Mesenchymal stem cell (in vitro differentiated cells and primary cell): ENCODE data around the gene PDE3B.
A peak's percentile ranks its signal among the peaks of the same experiment; 100 is the strongest.

ENCODE experiments used
- DNase-seq: peaks from one replicate; pipeline ENCODE4 v3.0.0-alpha.2; 2013
- H2AFZ ChIP-seq: one replicate; pipeline ENCODE4 v1.6.1; 2013; ENCODE audit warnings: low read depth, mild to moderate bottlenecking, control low read depth, inconsistent platforms, low read length, moderate library complexity
- H2AK5ac ChIP-seq: 2 replicates; pipeline ENCODE4 v1.6.1; 2013; ENCODE audit warnings: low read length, moderate library complexity, mild to moderate bottlenecking, inconsistent platforms; ENCODE audit not compliant: severe bottlenecking
- H2BK120ac ChIP-seq: one replicate; pipeline ENCODE4 v1.6.1; 2013; ENCODE audit warnings: low read depth, mild to moderate bottlenecking, inconsistent platforms, low read length, moderate library complexity
- H2BK12ac ChIP-seq, 2 experiments: one replicate each; pipeline ENCODE4 v1.6.1; 2013; ENCODE audit warnings: inconsistent platforms in 2 of 2, low read length in 2 of 2, mild to moderate bottlenecking in 2 of 2, moderate library complexity in 2 of 2, control low read depth in 1 of 2
- H2BK15ac ChIP-seq: one replicate; pipeline ENCODE4 v1.6.1; 2013; ENCODE audit warnings: mild to moderate bottlenecking, low read depth, inconsistent platforms; ENCODE audit not compliant: poor library complexity, severe bottlenecking
- H2BK5ac ChIP-seq: 2 replicates; pipeline ENCODE4 v1.6.1; 2013; ENCODE audit warnings: low read depth, mild to moderate bottlenecking, low read length, control low read depth, inconsistent platforms; ENCODE audit not compliant: poor library complexity, severe bottlenecking
- H3K14ac ChIP-seq, 2 experiments: one replicate each; pipeline ENCODE4 v1.6.1; 2013; ENCODE audit warnings: inconsistent platforms in 2 of 2, low read length in 2 of 2, control low read depth in 1 of 2, mild to moderate bottlenecking in 1 of 2, moderate library complexity in 1 of 2
- H3K18ac ChIP-seq, 2 experiments: one replicate each; pipeline ENCODE4 v1.6.1; 2013; ENCODE audit warnings: inconsistent platforms in 2 of 2, low read length in 2 of 2, control low read depth in 1 of 2, low read depth in 1 of 2, mild to moderate bottlenecking in 1 of 2
- H3K23ac ChIP-seq, 2 experiments: one replicate each; pipeline ENCODE4 v1.6.1; 2013; ENCODE audit warnings: inconsistent platforms in 2 of 2, low read length in 2 of 2, mild to moderate bottlenecking in 2 of 2, moderate library complexity in 2 of 2, control low read depth in 1 of 2
- H3K27ac ChIP-seq: 2 replicates; pipeline ENCODE4 v1.5.1; 2013; ENCODE audit warnings: mild to moderate bottlenecking, moderate library complexity, low read length, control low read depth, inconsistent platforms; ENCODE audit not compliant: poor library complexity, severe bottlenecking
- H3K27me3 ChIP-seq, 2 experiments: 2 replicates each; pipeline versions ENCODE4 v1.6.1 to v1.7.0; 2013; ENCODE audit warnings: low read length in 2 of 2, mild to moderate bottlenecking in 2 of 2, moderate library complexity in 2 of 2, control low read depth in 1 of 2, inconsistent platforms in 1 of 2; ENCODE audit not compliant: control insufficient read depth in 1 of 2, insufficient read depth in 1 of 2
- H3K36me3 ChIP-seq, 2 experiments: 2 replicates each; pipeline versions ENCODE4 v1.6.1 to v1.7.0; 2013; ENCODE audit warnings: low read length in 2 of 2, control low read depth in 1 of 2, inconsistent platforms in 1 of 2, low read depth in 1 of 2, mild to moderate bottlenecking in 1 of 2; ENCODE audit not compliant: insufficient read depth in 2 of 2, control insufficient read depth in 1 of 2
- H3K4ac ChIP-seq, 2 experiments: one replicate each; pipeline ENCODE4 v1.6.1; 2013; ENCODE audit warnings: inconsistent platforms in 2 of 2, low read length in 2 of 2, mild to moderate bottlenecking in 2 of 2, moderate library complexity in 2 of 2, control low read depth in 1 of 2, low read depth in 1 of 2
- H3K4me1 ChIP-seq: 2 replicates; pipeline ENCODE4 v1.6.1; 2013; ENCODE audit warnings: low read depth, low read length, control low read depth; ENCODE audit not compliant: control insufficient read depth, insufficient read depth
- H3K4me2 ChIP-seq: 2 replicates; pipeline ENCODE4 v1.6.1; 2013; ENCODE audit warnings: low read length, mild to moderate bottlenecking, inconsistent platforms; ENCODE audit not compliant: poor library complexity, severe bottlenecking
- H3K4me3 ChIP-seq, 2 experiments: 2 replicates each; pipeline versions ENCODE4 v1.5.1 to v1.7.0; 2013; ENCODE audit warnings: low read length in 2 of 2, mild to moderate bottlenecking in 2 of 2, control low read depth in 1 of 2, low read depth in 1 of 2; ENCODE audit not compliant: insufficient read depth in 1 of 2
- H3K79me1 ChIP-seq: replicated peaks from 2 replicates; pipeline ENCODE4 v1.6.1; 2013; ENCODE audit warnings: mild to moderate bottlenecking, control low read depth, low read length, inconsistent platforms; ENCODE audit not compliant: poor library complexity, severe bottlenecking
- H3K9ac ChIP-seq: 2 replicates; pipeline ENCODE4 v1.7.0; 2013; ENCODE audit warnings: mild to moderate bottlenecking, low read length, moderate library complexity
- H3K9me3 ChIP-seq: 2 replicates; pipeline ENCODE4 v1.7.0; 2013; ENCODE audit warnings: mild to moderate bottlenecking, low read length; ENCODE audit not compliant: control insufficient read depth
- H4K8ac ChIP-seq: one replicate; pipeline ENCODE4 v1.6.1; 2013; ENCODE audit warnings: inconsistent platforms, mild to moderate bottlenecking, low read length, moderate library complexity
- H4K91ac ChIP-seq: one replicate; pipeline ENCODE4 v1.6.1; 2013; ENCODE audit warnings: mild to moderate bottlenecking, low read length, inconsistent platforms
- WGBS: methylation state at CpG from one replicate; pipeline ENCODE4 v1.1.7; 2013; ENCODE audit warnings: mixed read lengths; 5-methylcytosine and 5-hydroxymethylcytosine counted together

The PDE3B gene

GRCh38 chr11:14618060-14618459 is 25.5 kb upstream of the PDE3B start:
- no peak overlapping the region for H2AFZ ChIP-seq
- no peak overlapping the region for H3K4me3 ChIP-seq
- no peak overlapping the region for H4K91ac ChIP-seq
- no peaks in the 10 kb centered on the region for H3K36me3 ChIP-seq
- H3K27ac ChIP-seq = no peak overlapping the region
- no peak overlapping the region for H2AK5ac ChIP-seq
- no peak overlapping the region for H2BK120ac ChIP-seq
- H3K9ac ChIP-seq = no peak overlapping the region
- no peak for DNase-seq
- H4K8ac ChIP-seq = no peak overlapping the region
- no peak overlapping the region for H2BK12ac ChIP-seq
- H3K79me1 ChIP-seq = no peaks in the 10 kb centered on the region
- H3K27me3 ChIP-seq = no peaks in the 10 kb centered on the region
- H3K4me1 ChIP-seq = no peaks in the 10 kb centered on the region
- H3K14ac ChIP-seq = no peak overlapping the region
- no peak overlapping the region for H2BK15ac ChIP-seq
- 100% methylated on average over 1 of the region's 2 CpGs for WGBS
- no peak overlapping the region for H3K23ac ChIP-seq
- no peak overlapping the region for H3K4me2 ChIP-seq
- no peaks in the 10 kb centered on the region for H3K9me3 ChIP-seq
- no peak overlapping the region for H2BK5ac ChIP-seq
- no peak overlapping the region for H3K4ac ChIP-seq
- no peak overlapping the region for H3K18ac ChIP-seq

GRCh38 chr11:14619603-14620531 is 23.7 kb upstream of the PDE3B start:
- H3K4me2 ChIP-seq = no peak overlapping the region
- H3K79me1 ChIP-seq = no peaks in the 10 kb centered on the region
- no peak overlapping the region for H2BK15ac ChIP-seq
- WGBS = 84% methylated on average over 2 of the region's 4 CpGs
- H3K4me1 ChIP-seq = no peaks in the 10 kb centered on the region
- H3K14ac ChIP-seq = no peak overlapping the region
- H3K9ac ChIP-seq = no peak overlapping the region
- no peaks in the 10 kb centered on the region for H3K36me3 ChIP-seq
- no peak overlapping the region for H2AK5ac ChIP-seq
- H2BK120ac ChIP-seq = no peak overlapping the region
- no peak overlapping the region for H4K91ac ChIP-seq
- H3K18ac ChIP-seq = no peak overlapping the region
- H3K23ac ChIP-seq = no peak overlapping the region
- DNase-seq = peak; percentile 64
- H3K27ac ChIP-seq = no peak overlapping the region
- H3K4ac ChIP-seq = no peak overlapping the region
- H2BK5ac ChIP-seq = no peak overlapping the region
- no peak overlapping the region for H2AFZ ChIP-seq
- H3K9me3 ChIP-seq = no peaks in the 10 kb centered on the region
- H4K8ac ChIP-seq = no peak overlapping the region
- H3K4me3 ChIP-seq = no peak overlapping the region
- H2BK12ac ChIP-seq = no peak overlapping the region
- H3K27me3 ChIP-seq = no peaks in the 10 kb centered on the region

GRCh38 chr11:14622223-14622954 is 21.2 kb upstream of the PDE3B start:
- Histone ChIP-seq H3K18ac (no peak overlapping the region), H4K8ac (no peak overlapping the region), H3K4me1 (no peaks in the 10 kb centered on the region), H3K14ac (no peak overlapping the region), H3K9ac (no peak overlapping the region), H3K23ac (no peak overlapping the region), H3K27ac (no peak overlapping the region), H2BK5ac (no peak overlapping the region), H4K91ac (no peak overlapping the region), H3K4me2 (no peak overlapping the region), H2AK5ac (no peak overlapping the region), H2BK12ac (no peak overlapping the region), H3K4me3 (no peak overlapping the region), H3K36me3 (no peaks in the 10 kb centered on the region), H3K4ac (no peak overlapping the region), H2BK15ac (no peak overlapping the region), H3K9me3 (no peaks in the 10 kb centered on the region), H2AFZ (no peak overlapping the region), H3K27me3 (no peaks in the 10 kb centered on the region), H2BK120ac (no peak overlapping the region), H3K79me1 (no peaks in the 10 kb centered on the region)
- peak; percentile 45 for DNase-seq
- WGBS = 77% methylated on average over 5 of the region's 5 CpGs

GRCh38 chr11:14623036-14623435 is 20.6 kb upstream of the PDE3B start:
- H3K23ac ChIP-seq = no peak overlapping the region
- H2BK15ac ChIP-seq = no peak overlapping the region
- H3K18ac ChIP-seq = peak overlapping the region in 1 of 2 experiments; percentile 33
- H3K36me3 ChIP-seq = no peaks in the 10 kb centered on the region
- no peak overlapping the region for H2BK12ac ChIP-seq
- H3K27me3 ChIP-seq = no peaks in the 10 kb centered on the region
- no peak overlapping the region for H3K4me2 ChIP-seq
- no peak overlapping the region for H4K91ac ChIP-seq
- H2AK5ac ChIP-seq = no peak overlapping the region
- no peak overlapping the region for H4K8ac ChIP-seq
- H2BK120ac ChIP-seq = no peak overlapping the region
- DNase-seq = no peak
- H2BK5ac ChIP-seq = no peak overlapping the region
- no peak overlapping the region for H3K4ac ChIP-seq
- no peaks in the 10 kb centered on the region for H3K79me1 ChIP-seq
- 94% methylated on average over 3 of the region's 3 CpGs for WGBS
- no peak overlapping the region for H3K14ac ChIP-seq
- no peak overlapping the region for H3K9ac ChIP-seq
- no peaks in the 10 kb centered on the region for H3K9me3 ChIP-seq
- H3K4me3 ChIP-seq = no peak overlapping the region
- H3K4me1 ChIP-seq = no peaks in the 10 kb centered on the region
- H3K27ac ChIP-seq = no peak overlapping the region
- no peak overlapping the region for H2AFZ ChIP-seq
